ENCODE data around the gene KAT5.

- TF ChIP-seq, protein P1, sequence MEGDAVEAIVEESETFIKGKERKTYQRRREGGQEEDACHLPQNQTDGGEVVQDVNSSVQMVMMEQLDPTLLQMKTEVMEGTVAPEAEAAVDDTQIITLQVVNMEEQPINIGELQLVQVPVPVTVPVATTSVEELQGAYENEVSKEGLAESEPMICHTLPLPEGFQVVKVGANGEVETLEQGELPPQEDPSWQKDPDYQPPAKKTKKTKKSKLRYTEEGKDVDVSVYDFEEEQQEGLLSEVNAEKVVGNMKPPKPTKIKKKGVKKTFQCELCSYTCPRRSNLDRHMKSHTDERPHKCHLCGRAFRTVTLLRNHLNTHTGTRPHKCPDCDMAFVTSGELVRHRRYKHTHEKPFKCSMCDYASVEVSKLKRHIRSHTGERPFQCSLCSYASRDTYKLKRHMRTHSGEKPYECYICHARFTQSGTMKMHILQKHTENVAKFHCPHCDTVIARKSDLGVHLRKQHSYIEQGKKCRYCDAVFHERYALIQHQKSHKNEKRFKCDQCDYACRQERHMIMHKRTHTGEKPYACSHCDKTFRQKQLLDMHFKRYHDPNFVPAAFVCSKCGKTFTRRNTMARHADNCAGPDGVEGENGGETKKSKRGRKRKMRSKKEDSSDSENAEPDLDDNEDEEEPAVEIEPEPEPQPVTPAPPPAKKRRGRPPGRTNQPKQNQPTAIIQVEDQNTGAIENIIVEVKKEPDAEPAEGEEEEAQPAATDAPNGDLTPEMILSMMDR (IDR thresholded peaks at IDR 0.05 in 4 of 5, conservative IDR thresholded peaks at IDR 0.05 in 1 of 5): no peak
- no peak for TF ChIP-seq POLR2A (IDR thresholded peaks at IDR 0.05)
Observed at GRCh38 chr11:65727865-65728264, 15.8 kb downstream of the KAT5 start.
